Stimulated activated CD4-positive, alpha-beta T cell treated with anti-CD3 and anti-CD28 coated beads, TNF-alpha, amount 100 ng/mL, for 24 hours (primary cell): ENCODE data around the gene GPR137C.
A peak's percentile ranks its signal among the peaks of the same experiment; 100 is the strongest.
"Not testable (repeated sequence)": the region's sequence is repeated elsewhere in the genome, so short reads cannot be mapped to it uniquely, and the experiment has no call there.

Experiments used
- DNase-seq, 3 experiments: peaks; one replicate each; pipeline ENCODE4 v3.0.0-alpha.2; 2020; ENCODE audit warnings: low read depth in 3 of 3

The GPR137C gene

DNA sequence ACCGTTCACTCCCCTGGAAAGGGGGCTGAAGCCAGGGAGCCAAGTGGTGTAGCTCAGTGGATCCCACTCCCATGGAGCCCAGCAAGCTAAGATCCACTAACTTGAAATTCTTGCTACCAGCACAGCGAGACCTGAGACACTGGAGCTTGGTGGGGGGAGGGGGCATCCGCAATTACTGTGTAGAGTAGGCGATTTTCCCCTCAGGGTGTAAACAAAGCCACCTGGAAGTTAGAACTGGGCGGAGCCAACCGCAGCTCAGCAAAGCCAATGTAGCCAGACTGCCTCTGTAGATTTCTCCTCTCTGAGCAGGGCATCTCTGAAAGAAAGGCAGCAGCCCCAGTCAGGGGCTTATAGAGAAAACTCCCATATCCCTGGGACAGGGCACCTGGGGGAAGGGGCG is 15.8 kb downstream of the GPR137C start:
- not testable (repeated sequence) for DNase-seq

DNA sequence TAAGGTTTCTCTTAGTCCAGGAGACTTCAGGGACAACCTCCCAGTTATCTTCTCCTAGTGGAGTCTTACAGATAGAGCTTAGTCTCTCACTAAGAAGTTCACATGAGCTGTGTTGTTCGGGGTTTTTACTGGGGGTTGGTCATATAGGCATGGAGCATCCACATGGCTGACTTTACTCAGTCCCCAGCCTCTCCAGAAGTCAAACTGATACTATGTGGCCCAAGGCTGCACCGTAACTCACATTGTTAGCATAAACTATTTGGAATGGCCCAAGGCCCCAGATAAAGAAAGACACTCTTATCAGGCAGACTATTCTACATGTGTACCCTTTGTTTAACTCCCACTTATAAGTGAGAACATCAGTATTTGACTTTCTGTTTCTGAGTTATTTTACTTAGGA is 23.2 kb downstream of the GPR137C start:
- no peak for DNase-seq

DNA sequence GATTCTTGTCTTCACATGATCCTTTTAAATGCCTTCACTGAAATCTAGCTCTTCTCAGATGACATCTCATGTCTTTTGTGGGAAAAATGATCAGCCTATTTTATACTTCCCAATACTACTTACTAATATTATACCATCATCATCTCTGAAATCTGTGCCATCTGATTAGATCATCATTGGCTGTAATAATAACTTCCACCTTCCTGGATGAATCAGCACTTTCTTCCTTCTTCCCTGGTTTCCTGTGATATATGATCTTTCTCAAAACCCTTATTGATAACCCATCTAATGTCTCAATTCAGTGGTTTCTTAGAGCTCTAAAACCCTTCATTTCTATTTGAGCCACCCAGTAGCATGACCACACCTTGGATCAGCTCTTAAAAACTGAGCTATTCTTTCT is 30.9 kb downstream of the GPR137C start:
- DNase-seq, result no peak

DNA sequence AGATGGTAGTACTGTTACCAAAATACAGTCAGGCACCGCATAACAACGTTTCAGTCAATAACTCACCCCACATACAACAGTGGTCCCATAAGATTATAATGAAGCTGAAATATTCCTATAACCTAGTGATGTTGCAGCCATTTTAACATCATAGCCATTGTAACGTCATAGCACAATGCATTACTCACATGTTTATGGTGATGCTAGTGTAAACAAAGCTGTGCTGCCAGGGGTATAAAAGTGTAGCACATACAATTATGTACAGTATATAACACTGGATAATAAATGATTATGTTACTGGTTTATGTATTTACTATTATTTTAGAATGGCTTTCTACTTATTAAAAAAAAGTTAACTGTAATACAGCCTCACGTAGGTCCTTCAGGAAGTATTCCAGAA is 37.0 kb downstream of the GPR137C start:
- no peak for DNase-seq

DNA sequence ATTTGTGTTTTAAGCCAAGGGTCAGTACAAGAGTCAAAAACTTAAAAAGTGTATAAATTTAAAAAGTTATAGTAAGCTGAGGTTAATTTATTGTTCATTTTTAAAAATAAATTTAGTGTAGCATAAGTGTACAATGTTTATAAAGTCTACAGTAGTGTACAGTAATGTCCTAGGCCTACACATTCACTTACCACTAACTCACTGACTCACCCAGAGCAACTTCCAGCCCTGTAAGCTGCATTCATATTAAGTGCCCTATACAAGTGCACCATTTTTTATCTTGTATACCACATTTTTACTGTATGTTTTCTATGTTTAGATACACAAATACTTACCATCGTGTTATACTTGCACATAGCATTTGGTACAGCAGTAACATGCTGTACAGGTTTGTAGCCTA is 37.7 kb downstream of the GPR137C start:
- no peak for DNase-seq

DNA sequence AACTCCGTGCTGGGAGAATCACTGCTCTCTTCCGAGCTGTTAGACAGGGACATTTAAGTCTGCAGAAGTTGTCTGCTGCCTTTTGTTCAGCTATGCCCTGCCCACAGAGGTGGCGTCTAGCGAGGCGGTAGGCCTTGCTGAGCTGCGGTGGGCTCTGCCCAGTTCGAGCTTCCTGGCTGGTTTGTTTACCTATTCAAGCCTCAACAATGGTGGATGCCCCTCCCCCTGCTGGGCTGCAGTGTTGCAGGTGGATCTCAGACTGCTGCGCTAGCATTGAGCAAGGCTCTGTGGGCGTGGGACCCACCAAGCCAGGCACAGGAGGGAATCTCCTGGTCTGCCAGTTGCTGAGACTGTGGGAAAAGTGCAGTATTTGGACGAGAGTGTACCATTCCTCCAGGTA is 43.7 kb downstream of the GPR137C start:
- DNase-seq, result no peak

DNA sequence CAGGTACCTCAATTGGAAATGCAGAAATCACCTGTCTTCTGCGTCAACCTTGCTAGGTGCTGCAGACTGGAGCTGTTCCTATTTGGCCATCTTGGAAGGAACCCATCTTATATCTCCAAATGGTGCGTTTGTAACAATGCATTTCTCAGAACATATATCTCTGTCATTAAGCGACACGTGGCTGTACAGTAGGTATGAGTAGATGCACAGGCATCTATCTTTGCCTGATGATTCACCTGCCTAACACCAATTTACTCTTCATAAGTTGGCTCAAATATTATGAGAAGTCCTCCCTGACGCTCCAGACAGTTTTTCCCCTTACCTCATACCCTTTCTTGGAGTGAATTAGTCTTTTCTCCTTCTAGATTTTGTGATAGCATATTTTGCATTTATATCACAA is 44.2 kb downstream of the GPR137C start:
- DNase-seq, result no peak

DNA sequence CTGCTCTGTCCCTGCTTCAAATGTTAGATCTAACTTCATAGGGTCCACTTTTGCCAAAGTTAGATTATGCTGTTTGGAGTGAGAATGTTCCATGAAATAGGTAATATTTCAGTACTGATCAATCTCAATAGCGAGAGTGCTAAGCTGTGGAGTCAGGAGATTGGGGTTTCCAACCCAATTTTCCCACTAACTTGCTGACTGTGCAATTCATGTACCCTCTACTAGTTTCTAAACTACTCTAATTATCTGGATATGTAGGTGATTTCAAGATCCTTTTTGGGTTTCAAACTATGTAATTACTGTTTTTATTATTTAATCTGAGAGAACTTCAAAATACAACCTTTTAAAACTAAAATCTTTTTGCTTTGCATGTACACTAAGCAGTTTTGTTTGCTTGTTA is 45.9 kb downstream of the GPR137C start:
- no peak for DNase-seq

DNA sequence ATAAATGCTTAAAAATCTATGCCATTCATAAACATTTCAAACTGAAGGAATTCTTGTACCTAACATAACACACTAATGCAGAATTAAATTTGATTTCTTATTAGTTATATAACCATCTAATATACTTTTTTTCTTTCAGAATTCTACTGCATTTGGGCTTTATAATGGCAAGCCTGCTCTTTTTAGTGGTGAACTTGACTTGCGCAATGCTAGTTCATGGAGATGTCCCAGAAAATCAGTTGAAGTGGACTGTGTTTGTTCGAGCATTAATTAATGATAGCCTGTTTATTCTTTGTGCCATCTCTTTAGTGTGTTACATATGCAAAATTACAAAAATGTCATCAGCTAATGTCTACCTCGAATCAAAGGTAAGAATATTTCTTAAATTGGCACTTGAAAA is 47.3 kb downstream of the GPR137C start:
- no peak for DNase-seq

DNA sequence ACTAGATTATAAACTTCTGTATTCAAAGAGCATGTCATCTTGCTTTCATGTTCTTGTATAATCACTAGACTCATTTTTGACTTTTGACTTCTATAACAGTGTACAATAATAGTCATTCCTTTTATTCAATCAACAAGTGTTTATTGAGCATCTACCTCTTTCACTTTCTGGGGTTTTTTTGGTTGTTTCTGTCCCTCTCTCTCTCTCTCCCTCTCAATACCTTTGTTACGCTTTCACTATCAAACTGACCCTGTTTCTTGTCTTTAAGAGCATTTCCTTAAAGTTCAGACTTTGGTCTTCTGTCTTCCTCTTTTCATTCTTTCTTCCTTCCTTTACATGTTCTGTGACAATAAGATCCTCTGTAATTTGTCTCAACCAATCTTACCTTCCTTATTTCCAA is 49.5 kb downstream of the GPR137C start:
- DNase-seq, result no peak

DNA sequence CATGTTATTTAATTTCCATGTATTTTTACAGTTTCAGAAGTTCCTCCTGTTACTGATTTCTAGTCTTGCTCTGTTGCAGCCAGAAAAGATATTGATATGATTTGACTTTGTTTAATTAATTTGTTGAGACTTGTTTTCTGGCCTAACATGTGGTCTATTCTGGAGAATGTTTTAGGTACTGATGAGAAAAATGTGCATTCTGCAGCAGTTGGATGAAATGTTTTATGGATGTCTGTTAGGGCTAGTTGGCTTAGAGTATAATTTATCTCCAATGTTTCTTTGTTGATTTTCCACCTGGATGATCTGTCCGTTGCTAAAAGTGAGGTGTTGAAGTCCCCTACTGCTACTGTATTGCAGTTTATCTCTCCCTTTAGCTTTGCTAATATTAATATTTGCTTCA is 54.4 kb downstream of the GPR137C start:
- DNase-seq, result no peak

DNA sequence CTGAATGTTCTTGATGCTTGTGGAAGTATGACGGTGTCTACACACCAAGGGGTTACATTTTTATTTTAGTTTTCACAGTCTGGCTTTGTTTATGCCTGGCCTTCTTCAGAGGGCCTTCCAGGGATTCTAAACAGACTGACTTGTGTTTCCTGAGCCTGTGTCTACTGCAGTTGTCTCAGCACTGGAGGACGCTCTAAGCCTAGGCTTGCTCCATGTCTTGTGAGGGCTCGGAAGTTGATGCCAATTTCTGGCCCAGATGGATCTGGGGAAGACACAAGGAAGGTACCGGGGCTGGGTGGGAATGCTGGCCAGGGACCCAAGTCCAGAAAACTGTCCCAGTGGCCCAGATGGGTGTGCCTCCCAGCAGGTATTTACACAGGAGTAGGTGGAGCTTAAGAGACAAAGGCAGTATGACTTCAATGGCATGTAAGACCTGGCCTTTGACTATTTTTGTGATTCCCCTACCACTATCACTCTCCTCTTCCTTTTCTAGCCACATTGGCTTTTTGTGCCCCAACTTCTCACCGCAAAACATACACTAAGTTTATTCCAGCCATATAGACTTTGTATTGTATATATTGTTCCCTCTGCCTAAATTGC is 56.9 kb downstream of the GPR137C start:
- no peak for DNase-seq

DNA sequence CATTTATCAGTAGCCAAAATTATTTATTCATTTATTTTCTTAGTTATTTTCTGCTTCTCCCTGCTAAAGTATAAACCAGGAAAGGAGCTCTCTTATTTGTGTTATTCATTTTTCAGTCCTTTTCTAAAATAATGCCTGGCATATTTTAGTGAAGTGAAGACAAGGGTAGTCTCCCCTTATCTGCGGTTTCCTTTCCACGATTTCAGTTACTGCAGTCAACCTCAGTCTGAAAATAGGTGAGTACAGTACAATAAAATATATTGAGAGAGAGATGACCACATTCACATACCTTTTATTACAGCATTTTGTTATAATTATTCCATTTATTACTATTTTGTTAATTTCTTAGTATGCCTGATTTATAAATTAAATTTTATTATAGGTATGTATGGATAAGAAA is 57.6 kb downstream of the GPR137C start:
- DNase-seq, result no peak

DNA sequence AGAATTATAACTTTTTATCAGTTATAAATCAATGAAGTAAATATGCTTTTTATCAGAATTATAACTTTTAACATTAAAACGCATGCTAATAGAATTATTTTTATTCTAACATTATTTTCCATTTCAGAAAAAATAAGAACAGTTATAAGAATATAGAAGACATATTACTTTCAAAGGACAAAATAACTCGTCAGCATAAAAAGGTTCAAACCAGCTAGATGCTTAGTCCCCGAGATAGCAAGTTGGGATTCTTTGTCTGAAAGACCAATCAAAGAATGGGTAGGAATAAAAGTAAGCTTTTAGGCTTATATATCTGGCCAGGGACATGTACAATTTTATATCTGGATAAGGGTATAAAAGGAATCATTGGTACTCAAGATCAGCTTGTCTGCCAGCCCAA is 66.0 kb downstream of the GPR137C start:
- no peak for DNase-seq

DNA sequence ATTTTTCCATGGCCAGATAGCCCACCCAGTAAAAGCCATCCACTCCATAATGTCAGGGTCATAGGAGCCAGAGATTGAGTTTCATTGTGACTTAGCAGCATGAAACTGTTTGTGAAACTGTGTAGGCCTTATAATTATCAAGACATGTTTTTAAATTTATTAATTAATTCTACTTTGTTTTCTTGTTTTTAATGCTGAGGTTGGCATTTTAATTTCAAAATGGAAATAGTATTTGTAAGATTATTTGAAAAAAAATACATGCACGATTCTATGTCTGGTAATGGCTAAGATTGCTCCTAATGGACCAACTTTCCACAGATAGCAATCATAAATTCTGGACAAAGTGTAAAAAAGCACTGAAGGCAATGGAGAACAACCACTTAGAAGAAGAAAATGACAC is 67.1 kb downstream of the GPR137C start:
- DNase-seq, result no peak

DNA sequence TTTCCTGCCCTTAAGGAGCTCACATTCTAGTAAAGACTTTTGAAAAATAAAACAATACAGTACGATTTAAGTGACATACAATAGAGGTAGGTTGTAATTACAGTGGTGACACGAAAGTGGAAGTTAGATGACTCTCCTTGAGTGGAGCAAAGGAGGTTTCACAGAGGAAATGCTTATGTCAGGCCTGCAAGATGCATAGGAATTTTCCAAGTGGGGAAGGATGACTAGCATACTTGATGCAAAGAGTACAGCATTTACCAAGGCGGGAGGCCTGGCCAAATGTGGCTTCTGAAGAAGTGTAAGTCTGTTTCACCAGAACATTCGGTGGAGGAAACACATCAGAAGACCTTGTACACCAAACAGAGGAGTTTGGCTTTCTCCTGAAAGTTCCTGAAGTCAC is 87.5 kb downstream of the GPR137C start:
- DNase-seq, result peak in 2 of 3 experiments; percentile 1 to 27

DNA sequence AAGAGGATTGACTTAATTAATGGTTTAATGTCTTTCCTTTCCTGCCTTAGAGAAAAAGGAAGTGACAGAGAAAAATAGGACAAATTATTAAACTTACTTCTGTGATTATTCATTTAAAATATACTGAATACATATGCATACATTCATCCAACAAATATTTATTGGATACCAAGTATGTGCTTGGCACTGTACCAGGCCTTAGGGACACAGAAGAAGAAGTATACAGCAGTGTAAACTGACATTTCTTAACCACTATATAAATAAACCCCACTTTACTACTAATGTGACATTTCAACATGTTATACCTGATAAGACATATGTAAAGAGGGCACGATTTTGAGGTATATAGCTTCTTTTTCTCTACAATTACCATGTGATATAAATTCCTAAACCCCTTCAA is 89.1 kb downstream of the GPR137C start:
- DNase-seq, result no peak

DNA sequence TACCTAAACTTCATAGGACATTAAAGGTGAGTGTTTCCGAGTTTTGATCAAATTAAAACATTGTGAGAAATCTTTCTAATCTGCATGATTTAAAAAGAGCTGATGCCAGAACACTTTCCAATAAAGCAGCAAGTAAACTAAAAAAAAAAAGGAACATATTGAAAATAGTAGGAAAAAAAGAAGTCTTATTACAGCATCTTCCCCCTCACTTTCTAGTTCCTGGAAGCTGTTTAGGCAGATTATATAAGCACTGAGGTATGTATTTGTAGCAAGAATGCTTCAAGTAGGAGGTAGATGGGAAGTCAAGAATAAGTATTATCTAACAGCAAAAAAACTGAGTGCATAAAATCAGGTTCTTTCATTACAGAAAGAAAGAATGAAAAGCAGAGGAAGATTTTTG is 96.9 kb downstream of the GPR137C start:
- DNase-seq, result no peak

DNA sequence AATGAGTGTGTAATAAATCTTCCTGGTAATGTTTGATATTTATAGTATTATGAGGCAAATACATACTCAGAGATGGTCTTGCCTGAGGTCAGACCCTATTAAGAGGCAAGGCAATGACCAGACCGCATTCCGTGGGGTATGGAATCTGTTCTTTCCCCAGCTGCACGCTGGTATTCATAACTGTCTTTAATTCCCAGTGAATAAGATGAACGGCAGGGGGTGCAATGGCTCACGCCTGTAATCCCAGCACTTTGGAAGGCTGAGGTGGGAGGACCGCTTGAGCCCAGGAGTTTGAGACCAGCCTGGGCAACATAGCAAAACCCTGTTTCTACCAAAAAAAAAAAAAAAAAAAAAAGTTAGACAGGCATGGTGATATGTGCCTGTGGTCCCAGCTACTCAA is 98.1 kb downstream of the GPR137C start:
- no peak for DNase-seq

DNA sequence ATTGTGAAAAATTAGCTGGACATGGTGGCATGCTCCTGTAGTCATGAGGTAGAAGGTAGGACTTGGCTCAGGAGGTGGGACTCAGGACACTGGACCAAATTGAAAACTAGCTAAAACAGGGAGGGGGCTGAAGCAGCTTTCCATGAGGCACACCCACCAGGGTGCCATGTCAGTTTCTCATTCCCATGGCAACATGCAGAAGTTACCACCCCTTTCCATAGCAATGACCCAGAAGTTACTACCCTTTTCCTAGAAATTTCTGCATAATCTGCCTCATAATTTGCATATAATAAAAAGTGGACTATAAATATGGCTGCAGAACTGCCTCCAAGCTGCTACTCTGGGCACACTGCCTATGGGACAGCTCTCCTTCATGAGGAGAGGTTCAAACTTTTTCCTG is 104.3 kb downstream of the GPR137C start:
- DNase-seq, result no peak

DNA sequence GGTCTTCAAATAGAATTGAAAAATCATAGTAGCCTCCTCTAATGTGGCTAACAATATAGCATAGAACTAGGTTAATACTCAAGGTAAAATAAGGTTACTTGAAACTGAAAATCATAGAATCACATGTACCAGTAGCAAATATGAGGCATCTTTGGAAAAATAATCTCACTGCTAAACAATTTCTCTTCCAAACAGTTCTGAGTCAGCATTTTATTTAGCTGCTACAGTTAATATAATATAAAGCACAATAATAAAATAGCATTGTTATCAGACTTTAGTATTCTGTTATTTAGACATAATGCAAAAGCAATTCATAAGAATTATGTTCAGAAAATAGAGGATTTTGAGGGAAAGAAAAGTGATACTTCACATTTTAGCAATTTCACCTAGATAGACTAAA is 107.7 kb downstream of the GPR137C start:
- DNase-seq, result no peak

DNA sequence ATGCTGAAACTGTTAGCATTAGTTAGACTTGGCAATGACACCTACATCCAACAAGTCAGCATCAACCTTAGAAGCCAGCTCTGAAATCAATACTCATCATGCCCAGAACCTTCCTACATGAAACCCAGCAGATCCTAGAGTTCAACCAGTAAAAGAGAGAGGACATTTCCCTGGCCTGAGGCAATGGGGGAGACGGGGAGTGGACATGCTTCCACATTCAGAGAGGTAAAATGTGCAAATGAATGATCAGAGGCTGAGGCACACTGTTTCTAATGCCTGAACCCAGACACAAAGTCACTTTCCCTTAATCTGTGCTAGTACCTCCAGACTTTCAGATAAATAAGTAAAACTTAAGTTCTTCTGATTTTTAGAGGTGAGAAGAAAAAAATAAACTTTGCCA is 108.2 kb downstream of the GPR137C start:
- DNase-seq, result no peak

DNA sequence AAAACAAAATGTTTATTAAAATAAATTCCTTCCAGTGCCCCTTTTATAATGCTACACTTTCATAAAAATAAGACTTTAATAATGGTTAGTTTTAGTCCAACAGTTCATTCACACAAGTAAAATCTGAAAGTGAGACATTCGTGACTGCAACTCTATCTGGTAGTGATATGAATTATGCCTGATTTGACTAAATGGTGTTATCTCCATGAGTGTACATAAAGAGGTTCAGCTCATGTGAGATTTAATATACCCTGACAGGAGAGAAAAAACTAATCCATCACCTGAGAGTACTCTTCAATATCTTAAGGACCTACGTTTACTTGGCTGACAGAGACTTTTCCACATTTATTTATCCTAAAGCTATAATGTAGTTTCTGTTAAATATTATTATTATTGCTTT is 108.7 kb downstream of the GPR137C start:
- DNase-seq, result no peak

DNA sequence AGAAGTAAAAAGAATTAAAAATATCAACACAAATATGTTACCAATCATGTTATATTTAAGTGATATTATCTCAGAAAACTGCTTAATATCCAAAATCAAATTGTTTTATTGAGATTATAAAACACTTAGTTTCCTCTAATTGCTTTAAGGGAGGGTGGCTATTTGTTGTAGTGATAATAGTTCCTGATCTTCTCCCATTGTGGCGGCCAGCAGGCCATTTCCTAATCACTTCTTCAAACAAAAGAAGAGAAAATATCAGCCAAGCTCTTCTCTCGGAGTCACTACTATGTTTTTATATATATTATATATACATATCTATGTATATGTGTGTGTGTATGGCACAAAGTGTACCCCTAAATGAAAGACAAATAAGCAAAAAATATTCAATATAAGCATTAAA is 111.2 kb downstream of the GPR137C start:
- no peak for DNase-seq

DNA sequence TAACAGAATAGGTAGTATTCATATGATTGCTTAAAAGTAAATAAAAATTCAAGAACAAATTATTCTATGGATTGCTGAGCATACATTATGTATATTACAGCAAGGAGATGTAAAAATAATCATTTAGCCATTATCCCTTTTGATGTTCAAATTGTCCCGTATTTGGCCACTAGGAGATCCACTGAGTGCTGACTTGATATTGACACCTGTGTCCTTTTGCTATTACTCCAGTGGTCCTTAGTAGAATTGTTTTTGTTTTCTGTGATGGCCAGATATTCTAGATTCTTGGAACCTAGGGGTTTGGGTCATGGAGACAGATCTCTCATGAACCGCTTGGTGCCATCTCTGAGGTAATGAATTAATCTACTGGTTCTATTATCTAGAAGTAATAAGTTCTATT is 126.0 kb downstream of the GPR137C start:
- DNase-seq, result no peak
